HG03108 (cell line): Measurements from ENCODE around the gene ZNF782.
"Not testable (repeated sequence)": the region's sequence is repeated elsewhere in the genome, so short reads cannot be mapped to it uniquely, and the experiment has no call there.

Experiments
- ATAC-seq: cut with Tn5 transposase; IDR thresholded peaks from one replicate; pipeline ENCODE4 v1.9.1; 2021; ENCODE audit warnings: moderate library complexity; ENCODE audit not compliant: unreplicated experiment

The ZNF782 gene

DNA sequence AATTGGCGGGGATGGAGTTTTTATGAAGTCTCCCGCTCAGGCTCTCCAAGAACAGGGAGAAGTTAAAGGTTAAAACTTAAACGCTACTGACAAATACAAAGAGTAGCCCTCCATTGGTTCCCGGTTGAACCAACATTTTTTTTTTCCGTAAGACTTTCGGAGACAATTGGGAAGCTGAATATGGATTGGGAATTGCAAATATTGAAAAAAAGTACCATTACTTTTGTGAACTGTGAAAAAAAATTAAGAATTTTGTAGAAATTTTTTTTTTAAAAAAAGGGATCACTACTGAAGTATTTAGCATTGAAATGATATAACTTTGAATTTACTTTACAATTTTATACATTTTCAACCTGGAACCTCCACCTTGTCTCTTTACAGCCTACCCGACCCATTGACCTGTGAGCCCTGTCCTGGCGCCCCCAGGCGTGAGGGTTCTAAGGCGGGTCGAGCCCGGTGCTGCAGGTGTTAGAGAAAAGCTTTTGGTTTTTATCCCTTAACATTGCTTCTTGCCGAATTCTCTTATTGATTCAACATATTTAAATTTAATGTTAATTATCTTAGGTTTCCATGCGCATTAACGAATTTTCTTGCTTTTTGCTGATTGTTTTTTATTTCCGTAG is 448 bp upstream of the ZNF782 start:
- ATAC-seq, result no peak

DNA sequence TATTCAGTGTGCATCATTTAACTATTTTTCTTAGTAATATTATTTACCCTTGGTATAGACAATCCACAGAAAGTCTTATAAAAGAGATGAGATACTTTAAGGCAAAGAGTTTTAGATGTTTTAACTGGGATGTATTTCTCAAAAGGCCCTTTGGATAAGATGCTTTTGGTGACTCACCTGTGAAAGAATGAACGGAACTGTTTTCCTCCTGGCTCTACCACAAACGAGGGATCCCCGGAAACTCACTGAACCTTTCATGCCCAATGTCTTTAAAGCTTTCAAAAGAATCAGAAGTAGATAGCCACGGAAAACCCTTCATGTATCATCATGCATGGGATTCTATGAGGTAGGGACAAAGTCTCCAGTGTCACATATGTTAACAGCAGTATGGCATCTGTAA is 1.6 kb downstream of the ZNF782 start:
- no peak for ATAC-seq

DNA sequence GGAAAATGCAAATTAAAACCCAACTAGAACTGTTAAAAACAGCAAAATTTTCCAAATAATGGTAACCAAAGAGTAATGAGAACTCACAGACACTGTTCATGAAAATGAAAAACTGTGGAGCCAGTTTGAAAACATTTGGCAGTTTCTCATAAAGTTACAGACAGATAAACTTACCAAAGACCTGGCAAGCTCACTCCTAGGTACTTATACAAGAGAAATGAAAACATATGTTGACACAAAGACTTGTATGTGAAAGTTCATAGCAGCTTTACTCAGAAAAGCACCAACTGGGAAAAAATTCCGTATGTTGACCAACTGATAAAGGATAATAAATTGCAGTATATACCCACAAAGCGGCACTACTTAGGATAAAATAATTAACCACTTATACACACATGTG is 10.3 kb downstream of the ZNF782 start:
- ATAC-seq, result no peak

DNA sequence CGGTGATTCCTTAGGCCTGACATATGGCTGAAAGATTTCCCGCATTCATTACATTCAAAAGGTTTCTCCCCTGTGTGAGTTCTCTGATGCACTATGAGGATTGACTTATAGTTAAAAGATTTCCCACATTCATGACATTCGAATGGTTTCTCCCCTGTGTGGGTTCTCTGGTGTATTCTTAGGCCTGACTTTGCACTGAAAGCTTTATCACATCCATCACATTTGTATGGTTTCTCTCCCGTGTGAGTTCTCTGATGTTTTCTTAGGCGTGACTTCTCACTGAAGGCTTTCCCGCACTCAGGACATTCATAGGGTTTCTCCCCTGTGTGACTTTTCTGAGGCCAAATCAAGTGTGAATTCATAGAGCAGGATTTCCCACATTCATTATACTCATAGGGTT is 35.8 kb downstream of the ZNF782 start:
- ATAC-seq, result no peak

DNA sequence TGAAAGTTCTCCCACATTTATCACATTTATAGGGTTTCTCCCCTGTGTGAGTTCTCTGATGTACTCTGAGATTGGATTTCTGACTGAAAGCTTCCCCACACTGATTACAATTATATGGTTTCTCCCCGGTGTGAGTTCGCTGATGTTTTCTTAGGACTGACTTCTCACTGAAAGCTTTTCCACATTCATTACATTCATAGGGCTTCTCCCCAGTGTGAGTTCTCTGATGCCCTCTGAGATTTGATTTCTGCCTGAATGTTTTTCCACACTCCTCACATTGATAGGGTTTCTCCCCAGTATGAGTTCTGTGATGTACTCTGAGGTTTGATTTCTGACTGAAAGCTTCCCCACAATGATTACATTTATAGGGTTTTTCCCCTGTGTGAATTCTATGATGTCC is 36.3 kb downstream of the ZNF782 start:
- no peak for ATAC-seq

DNA sequence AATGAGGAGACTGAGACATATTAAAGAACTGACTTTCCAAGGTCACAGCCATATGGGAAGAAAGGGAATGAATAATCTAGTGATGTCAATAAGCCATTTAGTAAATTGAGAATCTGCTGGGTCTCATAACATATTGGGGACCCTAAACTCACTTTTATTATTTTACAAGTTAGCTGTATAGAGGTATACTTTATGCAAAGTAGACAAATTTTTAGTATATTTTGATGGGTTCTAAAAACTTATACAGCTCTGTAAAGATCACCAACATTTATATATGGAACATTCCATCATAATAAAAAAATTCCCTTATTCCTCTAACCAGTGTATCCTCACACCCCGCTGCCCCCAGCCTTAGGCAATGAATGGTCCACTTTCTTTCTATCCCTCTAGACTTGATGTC is 40.7 kb downstream of the ZNF782 start:
- ATAC-seq, result no peak

DNA sequence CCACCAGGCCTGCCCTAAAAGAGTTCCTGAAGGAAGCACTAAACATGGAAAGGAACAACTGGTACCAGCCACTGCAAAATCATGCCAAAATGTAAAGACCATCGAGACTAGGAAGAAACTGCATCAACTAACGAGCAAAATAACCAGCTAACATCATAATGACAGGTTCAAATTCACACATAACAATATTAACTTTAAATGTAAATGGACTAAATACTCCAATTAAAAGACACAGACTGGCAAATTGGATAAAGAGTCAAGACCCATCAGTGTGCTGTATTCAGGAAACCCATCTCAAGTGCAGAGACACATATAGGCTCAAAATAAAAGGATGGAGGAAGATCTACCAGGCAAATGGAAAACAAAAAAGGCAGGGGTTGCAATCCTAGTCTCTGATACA is 55.4 kb downstream of the ZNF782 start:
- ATAC-seq, result not testable (repeated sequence)

DNA sequence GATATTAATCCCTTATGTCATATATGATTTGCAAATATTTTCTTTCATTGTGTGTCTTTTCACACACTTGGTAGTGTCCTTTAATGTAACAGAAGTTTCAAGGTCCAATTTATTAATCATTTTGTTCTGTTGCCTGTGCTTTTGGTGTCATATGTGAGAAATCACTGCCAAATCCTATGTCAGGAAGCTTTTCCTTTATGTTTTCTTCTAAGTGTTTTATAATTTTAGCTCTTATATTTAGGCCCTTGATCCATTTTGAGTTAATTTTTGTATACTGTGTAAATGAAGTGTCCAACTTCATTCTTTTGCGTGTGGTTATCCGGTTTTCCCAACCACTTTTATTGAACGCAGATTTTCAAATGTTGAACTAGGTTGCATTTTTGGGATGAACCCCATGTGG is 70.3 kb downstream of the ZNF782 start:
- no peak for ATAC-seq

DNA sequence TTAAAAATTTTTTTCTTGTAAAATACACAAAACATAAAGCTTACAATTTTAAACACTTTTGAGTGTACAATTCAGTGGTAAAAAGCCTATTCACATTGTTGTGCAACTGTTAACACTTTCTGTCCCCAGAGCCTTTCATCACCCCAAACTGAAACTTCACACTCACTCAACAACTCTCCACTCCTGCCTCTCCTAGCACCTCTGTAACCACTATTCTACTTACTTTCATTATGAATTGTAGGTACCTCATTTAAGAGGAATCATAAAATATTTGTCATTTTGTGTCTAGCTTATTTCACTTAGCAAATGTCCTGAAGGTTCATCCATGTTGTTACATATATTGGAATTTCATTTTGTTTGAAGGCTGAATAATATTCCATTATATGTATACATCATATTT is 72.1 kb downstream of the ZNF782 start:
- no peak for ATAC-seq

DNA sequence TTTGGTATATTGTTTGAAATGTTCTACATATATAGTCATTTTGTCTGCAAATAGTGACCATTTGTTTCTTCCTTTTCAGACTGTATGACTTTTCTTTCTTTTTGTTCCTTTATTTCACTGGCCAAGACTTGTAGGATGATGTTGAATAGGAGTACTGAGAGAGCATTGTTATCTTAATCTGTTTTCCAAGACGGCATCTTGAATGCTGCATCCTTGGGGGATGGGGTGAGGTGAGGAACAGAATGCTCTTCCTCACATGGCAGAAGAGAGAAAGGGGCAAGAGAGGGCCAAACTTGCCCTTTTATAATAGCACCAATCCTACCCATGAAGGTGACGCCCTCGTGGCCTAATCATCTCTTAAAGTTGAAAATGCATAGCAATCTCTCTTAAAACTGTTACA is 72.8 kb downstream of the ZNF782 start:
- ATAC-seq, result no peak

DNA sequence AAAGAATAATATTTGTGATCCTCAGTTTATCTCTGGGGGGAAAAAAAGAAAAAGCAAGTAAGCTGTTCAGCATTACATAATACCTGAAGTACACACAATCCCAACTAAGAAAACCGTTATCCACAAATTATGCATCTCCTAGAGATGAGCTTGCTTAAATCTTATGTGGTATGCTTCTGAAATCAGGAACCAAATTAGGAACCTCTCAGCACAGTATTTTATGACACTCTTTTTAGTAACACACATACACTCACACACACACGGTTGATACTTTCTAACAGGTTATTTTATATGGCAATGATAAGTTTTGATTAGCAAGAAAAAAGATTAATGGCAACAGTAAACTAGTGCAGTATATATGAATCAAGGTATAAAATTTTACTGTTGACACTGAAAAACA is 75.2 kb downstream of the ZNF782 start:
- no peak for ATAC-seq

DNA sequence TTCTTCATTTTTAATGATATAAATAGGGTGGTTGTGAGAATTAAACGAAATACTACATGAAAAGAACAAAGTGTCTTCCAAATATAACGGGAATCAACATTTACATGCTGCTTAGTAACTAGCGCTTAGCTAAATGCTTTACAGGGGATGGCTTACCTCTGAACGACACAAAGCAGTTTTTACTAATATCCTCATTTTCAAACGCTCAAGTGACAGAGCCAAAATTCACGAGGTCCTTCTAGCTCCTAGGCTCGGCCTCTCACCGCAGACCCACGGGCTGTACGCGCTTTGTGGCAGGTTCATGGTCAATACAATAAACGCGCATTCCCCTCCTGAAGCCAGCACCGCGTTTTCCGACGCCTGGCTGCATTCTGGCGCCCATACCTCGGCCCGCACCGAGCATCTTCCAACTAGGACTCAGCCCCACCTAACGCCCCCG is 76.9 kb downstream of the ZNF782 start:
- no peak for ATAC-seq

DNA sequence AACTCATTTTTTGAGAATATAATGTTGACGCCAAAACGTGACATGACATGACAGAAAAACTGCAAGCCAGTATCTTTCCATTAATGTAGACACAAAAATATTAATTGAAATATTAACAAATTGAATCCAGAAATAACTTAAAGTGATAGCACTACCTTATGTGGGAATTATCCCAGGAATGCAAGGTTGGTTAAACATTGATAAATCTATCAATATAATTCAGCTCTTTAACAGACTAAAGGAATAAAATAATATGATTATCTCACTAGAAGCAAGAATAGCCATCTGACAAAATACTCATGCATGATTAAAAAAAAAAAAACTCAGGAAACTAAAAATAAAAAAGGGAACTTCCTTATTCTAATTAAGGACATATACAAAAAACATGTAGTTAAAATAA is 83.2 kb downstream of the ZNF782 start:
- ATAC-seq, result no peak

DNA sequence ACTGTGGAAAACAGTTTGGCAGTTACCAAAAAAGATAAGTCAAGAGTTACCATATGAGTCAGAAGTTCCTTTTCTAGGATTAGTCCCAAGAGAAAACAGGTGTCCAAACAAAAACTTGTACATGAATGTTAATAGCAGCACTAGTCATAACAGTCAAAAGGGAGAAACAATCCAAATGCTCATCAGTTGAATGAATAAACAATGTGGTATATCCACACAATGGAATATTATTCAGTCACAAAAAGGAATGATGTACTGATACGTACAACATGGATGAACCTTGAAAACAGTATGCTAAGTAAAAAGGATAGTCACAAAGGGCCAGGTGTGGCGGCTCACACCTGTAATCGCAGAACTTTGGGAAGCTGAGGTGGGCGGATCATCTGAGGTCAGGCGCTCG is 84.3 kb downstream of the ZNF782 start:
- ATAC-seq, result no peak
